HG02981 (cell line): ENCODE data around the gene E2F3.

Source experiments
- ATAC-seq: cut with Tn5 transposase; IDR thresholded peaks from one replicate; pipeline ENCODE4 v1.9.1; 2021; ENCODE audit warnings: mild to moderate bottlenecking, moderate library complexity; ENCODE audit not compliant: unreplicated experiment

The E2F3 gene

GRCh38 chr6:20401205-20402091 is at the start of gene E2F3:
Gene E2F3 (plus strand): TSS chr6:20401879. CDS start chr6:20402233, 354 bp downstream.
- ATAC-seq, result peak; percentile 82

DNA sequence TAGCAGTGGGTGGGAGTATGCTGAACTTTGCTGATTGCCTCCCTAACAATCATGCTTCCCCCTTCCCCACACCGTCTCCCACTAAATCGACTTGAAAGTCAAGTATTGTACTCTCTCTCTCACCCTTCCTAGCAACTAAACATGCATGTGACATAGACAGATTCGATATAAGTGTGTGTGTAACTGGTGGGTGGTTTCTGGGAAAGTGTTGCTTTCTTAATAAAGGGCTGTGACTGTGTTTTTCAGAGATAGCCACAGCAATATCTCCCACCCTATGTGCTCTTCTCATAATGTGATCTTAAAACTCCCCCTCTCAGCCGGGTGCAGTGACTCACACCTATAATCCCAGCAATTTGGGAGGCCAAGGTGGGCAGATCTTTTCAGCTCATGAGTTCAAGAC is 49.3 kb upstream of the E2F3 start:
- no peak for ATAC-seq

DNA sequence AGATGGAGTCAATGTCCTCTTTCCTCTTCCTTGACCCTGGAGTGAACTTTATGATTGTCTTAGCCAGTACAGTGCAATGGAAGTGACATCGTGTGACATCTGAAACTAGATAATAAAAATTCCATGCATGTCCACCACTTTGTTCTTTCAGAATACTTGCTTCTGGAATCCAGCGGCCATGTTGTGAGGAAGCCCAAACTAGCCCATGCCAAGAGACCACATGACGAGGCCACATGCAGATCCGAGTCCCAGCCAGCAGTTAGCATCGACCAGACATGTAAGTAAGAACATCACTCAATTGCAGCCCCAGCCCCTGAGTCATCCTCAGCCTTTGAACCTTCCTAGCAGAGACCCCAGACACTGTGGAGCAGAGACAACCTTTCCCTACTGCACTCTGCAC is 48.5 kb upstream of the E2F3 start:
- ATAC-seq, result no peak

GRCh38 chr6:20354366-20354765 is 47.3 kb upstream of the E2F3 start:
- ATAC-seq, result no peak

GRCh38 chr6:20360471-20361119 is 41.1 kb upstream of the E2F3 start:
- no peak for ATAC-seq

DNA sequence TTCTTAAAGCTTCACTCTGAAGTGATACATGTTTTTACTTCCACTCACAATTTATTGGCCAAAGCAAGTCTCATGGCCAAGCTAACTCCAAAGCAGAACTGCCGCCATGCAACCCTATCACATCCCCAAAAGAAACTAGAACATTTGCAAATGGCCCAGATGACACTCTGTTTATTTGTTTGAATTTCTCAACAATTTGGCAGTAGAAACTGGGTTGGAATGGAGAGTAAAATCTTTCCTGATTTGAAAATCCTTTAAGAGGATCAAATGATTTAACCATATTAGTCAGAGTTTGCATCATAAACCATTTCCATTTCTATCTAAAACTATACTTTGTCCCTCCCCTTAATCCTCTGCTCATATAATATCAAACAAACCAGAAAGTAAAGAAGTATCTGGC is 39.1 kb upstream of the E2F3 start:
- ATAC-seq, result no peak

- no peak for ATAC-seq
Observed at GRCh38 chr6:20364327-20364726, 37.4 kb upstream of the E2F3 start.

GRCh38 chr6:20365456-20365855 is 36.2 kb upstream of the E2F3 start:
- peak; percentile 82 for ATAC-seq

DNA sequence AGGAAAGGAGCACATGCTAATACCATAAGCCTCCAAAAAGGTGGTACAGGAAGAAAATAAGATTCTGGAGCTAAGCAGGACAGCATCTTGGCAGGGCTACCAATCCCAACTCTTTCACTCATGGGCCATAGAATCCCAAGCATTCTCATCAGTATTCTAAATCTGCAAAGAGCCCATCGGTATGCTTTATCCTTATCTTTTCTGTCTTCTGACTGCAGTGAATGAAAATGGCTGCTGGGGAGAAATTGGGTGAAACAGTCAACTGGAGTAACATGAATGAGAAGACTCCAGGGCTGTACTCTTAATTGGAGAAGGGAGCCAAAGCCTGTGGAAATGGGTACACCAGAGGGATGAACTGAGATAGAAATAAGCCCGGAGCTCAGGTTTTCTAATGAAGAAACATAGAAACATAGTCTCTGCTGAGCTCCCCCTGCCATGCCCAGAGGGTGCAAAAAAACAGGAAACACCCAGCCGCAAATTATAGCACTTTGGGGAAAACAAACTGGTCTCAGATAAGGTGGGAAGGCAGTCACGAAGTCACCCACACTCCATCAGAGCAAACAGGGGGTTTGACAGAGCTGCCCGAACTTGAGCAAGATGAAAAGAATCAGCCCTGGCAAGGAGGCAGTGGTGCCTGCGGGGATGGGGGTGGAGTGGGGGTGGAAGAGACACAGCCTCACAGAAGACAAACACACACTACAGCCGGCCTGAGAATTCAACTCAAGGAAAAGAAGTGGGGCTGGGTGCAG is 35.4 kb upstream of the E2F3 start:
- ATAC-seq, result no peak

- no peak for ATAC-seq
Observed at GRCh38 chr6:20367743-20368485, 33.8 kb upstream of the E2F3 start.

DNA sequence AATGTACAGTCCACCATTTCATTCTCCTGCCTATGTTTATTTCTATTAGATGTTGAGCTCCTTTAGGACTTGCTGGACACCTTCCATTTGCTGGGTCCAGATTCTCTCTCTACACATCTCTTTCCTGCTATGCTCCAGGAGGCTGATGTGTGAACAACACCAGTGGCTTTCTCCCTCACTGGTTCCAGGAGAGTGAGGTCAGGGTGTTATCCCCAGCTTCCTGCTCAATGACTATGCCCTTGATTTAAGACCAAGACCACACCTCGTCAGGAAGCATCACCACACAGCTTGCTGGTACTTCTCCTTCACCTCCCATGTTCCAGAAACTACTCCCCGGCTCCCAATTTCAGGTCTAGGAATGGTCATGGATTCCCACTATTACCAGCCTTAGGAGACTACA is 31.3 kb upstream of the E2F3 start:
- ATAC-seq, result no peak

- ATAC-seq, result no peak
Observed at GRCh38 chr6:20370801-20371200, 30.9 kb upstream of the E2F3 start.

GRCh38 chr6:20375436-20375835 is 26.2 kb upstream of the E2F3 start:
- ATAC-seq, result no peak

- ATAC-seq, result no peak
Observed at GRCh38 chr6:20377623-20378265, 23.9 kb upstream of the E2F3 start.

DNA sequence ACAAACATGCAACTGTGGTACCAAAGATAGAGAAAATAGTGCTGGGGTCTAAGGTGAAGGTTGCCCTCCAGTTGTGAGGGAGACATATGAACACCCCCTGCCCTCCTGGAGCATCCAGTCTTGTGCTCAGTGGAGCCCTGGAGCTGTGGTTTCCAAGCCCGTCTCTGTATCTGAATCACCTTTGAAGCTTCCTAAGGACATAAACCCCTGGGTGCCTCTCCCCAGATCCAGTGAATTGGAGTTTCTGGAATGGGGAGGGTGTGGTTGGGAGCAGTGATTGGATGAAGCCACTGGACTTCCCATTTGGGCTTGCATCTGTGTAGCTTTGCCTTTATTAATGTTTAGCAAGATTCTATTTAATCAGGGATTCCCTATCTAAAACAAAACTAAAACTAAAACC is 22.4 kb upstream of the E2F3 start:
- no peak for ATAC-seq

DNA sequence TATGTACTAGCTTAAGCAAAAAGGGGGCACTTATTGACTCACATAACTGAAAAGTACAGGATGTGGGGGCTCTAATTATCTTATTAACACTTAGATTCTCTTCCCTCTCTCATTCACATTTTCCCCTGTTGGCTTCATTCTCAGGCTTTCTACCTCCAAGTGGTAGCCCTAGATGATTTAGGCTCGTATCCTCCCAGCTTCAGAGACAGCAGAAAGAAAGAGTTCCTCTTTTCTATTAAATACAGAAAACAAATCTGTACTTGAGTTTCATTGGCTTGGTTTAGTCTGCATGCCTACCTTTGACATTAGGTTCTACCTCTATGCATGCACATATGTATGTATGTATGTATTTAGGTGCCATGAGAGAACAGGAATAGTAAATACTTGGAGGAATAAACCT is 15.5 kb upstream of the E2F3 start:
- ATAC-seq, result no peak

DNA sequence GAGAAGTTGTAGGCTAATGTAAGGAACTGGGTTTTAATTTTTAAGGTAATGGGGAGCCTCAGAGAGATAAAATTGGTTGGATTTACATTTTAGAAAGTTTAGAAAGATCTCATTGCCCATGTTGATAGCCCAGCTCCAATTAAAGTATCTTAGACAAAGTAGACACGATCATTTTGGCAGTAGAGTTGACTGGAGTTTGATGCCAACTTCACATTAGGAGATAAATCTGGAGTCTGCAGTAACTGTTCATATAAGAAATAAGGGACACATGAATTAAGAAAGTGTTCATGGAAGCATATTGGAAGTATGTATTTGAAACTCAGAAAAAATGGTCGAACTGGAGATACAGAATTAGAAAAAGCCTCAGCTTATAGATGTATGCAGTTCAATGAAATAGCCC is 12.6 kb upstream of the E2F3 start:
- ATAC-seq, result no peak

- ATAC-seq, result no peak
Observed at GRCh38 chr6:20393297-20393696, 8.4 kb upstream of the E2F3 start.

DNA sequence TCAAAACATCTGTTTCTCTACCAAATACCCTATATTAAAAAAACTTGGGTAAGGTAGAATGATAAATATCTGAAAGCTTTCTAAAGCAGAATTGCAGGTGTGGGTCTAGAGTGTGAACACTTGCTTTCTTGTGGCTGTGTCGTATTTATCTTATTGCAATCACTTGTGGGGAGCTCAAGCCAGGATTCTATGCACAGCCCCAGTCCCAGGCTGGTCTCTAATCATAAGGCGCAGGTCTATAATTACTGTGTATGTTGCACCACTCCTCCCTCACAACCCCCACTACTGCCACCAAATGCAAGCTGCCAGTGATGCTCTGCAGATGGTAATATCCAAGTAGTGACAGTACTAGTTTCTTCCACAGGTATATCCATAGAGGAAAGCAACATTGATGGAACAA is 2.2 kb upstream of the E2F3 start:
- ATAC-seq, result no peak

- ATAC-seq, result no peak
Observed at GRCh38 chr6:20400456-20401204, 1.0 kb upstream of the E2F3 start.
